OCI-LY1 (cell line): ENCODE measurements around the gene HCRTR1.

Experiments
- CTCF ChIP-seq: fragments of 200-600 bp; sonication (generic), shearing (Covaris generic); IDR thresholded peaks from 2 replicates; pipeline ENCODE4 v1.5.1; 2017; ENCODE audit warnings: mild to moderate bottlenecking, antibody characterized with exemption, low read length, moderate library complexity, mixed read lengths
- EZH2 ChIP-seq: fragments of 200-600 bp; sonication (generic), shearing (Covaris generic); IDR thresholded peaks from 2 replicates; pipeline ENCODE4 v1.8.0; 2017; ENCODE audit warnings: borderline replicate concordance, mixed run types, mild to moderate bottlenecking, antibody characterized with exemption, low read length, moderate library complexity, mixed read lengths

DNA sequence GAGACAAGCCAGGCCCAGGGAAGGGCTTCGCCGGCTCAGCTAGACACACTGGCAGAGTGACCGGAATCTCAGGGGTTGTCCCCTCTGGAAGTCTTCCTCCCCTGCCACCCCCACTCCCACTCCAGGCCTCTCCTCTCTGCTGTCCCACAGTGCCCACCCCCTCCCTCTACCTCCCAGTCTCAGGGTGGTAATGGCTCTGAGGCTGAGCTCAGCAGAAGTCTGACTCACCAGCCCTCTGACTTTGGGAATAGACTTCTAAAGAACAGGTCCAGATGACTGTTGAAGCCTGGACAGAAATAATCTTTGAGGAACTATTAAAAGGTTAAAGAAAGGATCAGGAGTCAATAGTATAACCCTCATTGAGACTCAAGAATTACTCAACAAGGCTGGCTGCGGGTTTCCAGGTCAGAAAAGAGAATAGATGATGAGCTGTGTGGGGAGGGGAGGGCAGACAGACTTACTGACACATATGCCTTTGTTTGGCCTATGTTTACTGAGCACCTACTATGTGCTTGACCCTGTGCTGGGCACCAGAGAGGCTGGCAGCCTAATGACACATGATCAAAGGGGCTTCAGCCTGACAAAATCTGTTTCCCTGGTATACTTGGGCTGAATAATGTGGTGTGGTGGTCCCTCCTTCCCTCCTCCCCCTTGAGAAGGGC, 8.2 kb downstream of the HCRTR1 start:
- no peak for TF ChIP-seq CTCF
- no peak for TF ChIP-seq EZH2
